Measurements from ENCODE around the gene PLA2G3.

PLA2G3 gene

DNA sequence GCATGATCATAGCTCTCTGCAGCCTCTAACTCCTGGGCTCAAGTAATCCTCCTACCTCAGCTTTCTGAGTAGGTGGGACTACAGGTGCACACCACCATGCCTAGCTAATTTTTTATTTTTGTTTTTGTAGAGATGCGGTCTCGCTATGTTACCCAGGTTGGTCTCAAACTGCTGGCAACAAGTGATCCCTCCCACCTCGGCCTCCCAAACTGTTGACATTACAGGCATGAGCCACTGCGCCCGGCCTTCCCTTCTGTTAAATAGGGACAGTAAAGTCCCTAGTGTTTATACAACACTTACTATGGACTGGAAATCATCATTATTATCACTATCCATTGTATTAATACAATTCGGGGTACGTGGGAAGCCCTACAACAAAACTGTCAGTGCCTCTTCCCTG, 45.6 kb downstream of the PLA2G3 start:
- H3K4me3 ChIP-seq (ENCODE audit: low read depth, low read length) = no peak overlapping the region
- H3K27me3 ChIP-seq (ENCODE audit: insufficient read depth, low read length) = no peaks in the 10 kb centered on the region
- H3K36me3 ChIP-seq (ENCODE audit: insufficient read depth, low read length) = no peaks in the 10 kb centered on the region
- H3K27ac ChIP-seq (ENCODE audit: low read depth, low read length) = no peak overlapping the region
- no peak overlapping the region for H2AFZ ChIP-seq (ENCODE audit: low read length, unreplicated experiment)
- H3K79me2 ChIP-seq (ENCODE audit: control insufficient read depth, insufficient read depth, low read length, unreplicated experiment) = no peaks in the 10 kb centered on the region
- H3K4me1 ChIP-seq (ENCODE audit: control insufficient read depth, insufficient read depth, low read length, unreplicated experiment) = no peaks in the 10 kb centered on the region

DNA sequence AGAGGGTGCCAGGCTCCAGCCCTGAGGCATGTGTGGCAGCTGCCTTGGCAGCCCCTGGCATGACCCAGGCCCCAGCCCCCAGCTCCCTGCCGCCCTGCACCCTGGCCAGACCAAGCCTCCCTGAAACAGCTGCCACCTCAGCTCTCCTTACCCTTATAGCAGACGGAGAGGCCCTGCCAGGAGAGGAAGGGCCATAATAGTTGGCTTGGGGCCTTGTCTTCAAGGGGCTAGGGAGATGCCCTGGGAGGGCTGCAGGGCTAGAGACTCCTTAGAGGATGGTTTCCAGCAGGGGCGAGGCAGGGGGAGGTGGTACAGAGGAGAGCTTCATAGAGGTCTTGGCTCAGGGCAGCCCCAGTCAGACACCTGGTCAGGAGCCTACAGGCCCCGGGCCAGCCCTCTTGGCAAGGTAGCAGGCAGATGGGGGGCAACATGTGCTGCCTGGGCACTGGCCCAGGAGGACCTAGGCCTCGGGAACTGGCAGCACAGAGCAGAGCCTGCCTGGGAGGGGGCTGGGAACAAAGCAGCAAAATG, 46.2 kb downstream of the PLA2G3 start:
- no peaks in the 10 kb centered on the region for H3K27me3 ChIP-seq (ENCODE audit: insufficient read depth, low read length)
- H3K79me2 ChIP-seq (ENCODE audit: control insufficient read depth, insufficient read depth, low read length, unreplicated experiment) = no peaks in the 10 kb centered on the region
- H3K27ac ChIP-seq (ENCODE audit: low read depth, low read length) = no peak overlapping the region
- no peak overlapping the region for H3K4me3 ChIP-seq (ENCODE audit: low read depth, low read length)
- no peak overlapping the region for H2AFZ ChIP-seq (ENCODE audit: low read length, unreplicated experiment)
- H3K36me3 ChIP-seq (ENCODE audit: insufficient read depth, low read length) = no peaks in the 10 kb centered on the region
- no peaks in the 10 kb centered on the region for H3K4me1 ChIP-seq (ENCODE audit: control insufficient read depth, insufficient read depth, low read length, unreplicated experiment)

DNA sequence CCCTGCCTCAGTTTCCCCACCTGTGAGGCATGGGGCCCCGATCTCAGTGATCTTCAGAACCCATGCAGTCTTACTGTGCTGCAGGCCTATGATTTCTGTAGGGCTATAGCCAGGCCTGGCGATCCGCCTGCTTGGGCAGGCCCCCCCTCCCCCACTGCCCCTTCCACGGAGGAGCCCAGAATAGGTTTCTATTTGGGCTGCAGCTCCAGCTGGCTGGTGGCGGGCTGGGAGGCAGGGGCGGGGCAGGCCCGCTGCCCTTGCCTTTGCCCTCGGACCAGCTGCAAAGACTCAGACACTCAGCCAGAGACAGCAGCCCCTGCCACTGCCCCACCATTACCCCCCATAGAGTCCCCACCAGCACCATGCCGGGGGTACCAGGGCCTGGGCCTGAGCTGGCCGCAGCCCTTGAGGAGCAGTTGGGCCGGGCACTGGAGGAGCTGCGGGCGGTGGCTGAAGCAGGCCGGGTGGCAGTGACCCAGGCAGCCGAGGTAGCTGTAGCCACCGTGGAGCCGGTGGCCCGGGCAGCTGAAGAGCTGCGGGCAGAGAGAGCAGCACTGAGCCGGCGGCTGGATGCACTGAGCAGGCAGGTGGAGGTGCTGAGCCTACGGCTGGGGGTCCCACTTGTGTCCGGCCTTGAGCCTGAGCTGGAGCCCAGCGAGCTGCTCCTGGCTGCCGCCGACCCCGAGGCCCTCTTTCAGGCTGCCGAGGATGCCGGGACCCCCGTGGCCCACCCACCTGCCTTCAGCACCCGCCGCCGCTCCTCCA, 47.0 kb downstream of the PLA2G3 start:
- H3K27me3 ChIP-seq (ENCODE audit: insufficient read depth, low read length) = no peaks in the 10 kb centered on the region
- H2AFZ ChIP-seq (ENCODE audit: low read length, unreplicated experiment) = no peak overlapping the region
- no peaks in the 10 kb centered on the region for H3K4me1 ChIP-seq (ENCODE audit: control insufficient read depth, insufficient read depth, low read length, unreplicated experiment)
- H3K4me3 ChIP-seq (ENCODE audit: low read depth, low read length) = no peak overlapping the region
- H3K36me3 ChIP-seq (ENCODE audit: insufficient read depth, low read length) = no peaks in the 10 kb centered on the region
- no peak overlapping the region for H3K27ac ChIP-seq (ENCODE audit: low read depth, low read length)
- H3K79me2 ChIP-seq (ENCODE audit: control insufficient read depth, insufficient read depth, low read length, unreplicated experiment) = no peaks in the 10 kb centered on the region

DNA sequence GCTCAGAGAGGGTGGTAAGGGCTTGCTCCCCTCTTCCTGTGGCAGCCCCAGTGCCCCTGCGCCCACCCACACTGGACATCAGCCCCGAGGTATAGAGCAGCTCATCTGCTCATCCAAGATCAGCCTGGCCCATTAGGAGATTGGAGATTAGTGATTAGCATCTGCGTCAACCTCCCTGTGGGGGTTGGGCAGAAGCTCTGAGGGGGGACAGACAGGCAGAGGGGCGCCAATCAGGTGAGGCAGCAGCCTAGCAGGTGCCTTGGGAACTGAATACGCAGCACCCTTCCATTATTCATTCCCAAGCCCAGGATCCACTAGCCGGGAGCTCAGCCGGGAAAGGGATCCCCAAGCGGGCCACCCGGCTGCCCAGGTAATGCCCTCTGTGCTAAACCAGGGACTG, 48.1 kb downstream of the PLA2G3 start:
- H3K36me3 ChIP-seq (ENCODE audit: insufficient read depth, low read length) = no peaks in the 10 kb centered on the region

DNA sequence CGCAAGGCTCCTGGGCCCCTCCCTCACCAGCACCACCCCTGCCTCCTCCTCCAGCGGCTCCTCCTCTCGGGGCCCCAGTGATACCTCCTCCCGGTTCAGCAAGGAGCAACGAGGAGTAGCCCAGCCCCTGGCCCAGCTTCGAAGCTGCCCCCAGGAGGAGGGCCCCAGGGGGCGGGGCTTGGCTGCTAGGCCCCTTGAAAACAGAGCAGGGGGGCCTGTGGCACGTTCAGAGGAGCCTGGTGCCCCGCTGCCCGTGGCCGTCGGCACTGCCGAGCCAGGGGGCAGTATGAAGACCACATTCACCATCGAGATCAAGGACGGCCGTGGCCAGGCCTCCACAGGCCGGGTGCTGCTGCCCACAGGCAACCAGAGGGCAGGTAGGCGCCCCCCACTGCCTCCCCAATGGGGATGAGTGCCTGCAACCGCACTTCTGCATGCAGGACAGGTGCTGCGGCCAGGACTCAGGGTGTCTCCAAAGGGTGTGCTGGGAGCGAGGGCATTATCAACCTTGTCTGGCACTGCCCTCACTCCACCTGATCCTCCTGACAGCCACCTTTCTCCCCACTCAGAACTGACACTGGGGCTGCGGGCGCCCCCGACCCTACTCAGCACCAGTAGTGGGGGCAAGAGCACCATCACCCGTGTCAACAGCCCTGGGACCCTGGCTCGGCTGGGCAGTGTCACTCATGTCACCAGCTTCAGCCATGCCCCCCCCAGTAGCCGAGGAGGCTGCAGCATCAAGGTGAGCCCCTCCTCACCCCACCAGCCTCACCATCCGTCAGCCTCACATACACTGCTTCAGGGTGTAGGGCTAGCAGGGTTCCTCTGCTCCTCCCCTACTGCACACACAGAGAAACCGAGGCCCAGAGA, 49.0 kb downstream of the PLA2G3 start:
- H3K27ac ChIP-seq (ENCODE audit: low read depth, low read length) = no peak overlapping the region
- H3K4me1 ChIP-seq (ENCODE audit: control insufficient read depth, insufficient read depth, low read length, unreplicated experiment) = no peaks in the 10 kb centered on the region
- H3K27me3 ChIP-seq (ENCODE audit: insufficient read depth, low read length) = no peaks in the 10 kb centered on the region
- no peak overlapping the region for H3K4me3 ChIP-seq (ENCODE audit: low read depth, low read length)
- no peak overlapping the region for H2AFZ ChIP-seq (ENCODE audit: low read length, unreplicated experiment)
- peaks cover 10% of the 10 kb centered on the region for H3K79me2 ChIP-seq (ENCODE audit: control insufficient read depth, insufficient read depth, low read length, unreplicated experiment)
- H3K36me3 ChIP-seq (ENCODE audit: insufficient read depth, low read length) = no peaks in the 10 kb centered on the region

More for the DNA sequence above, 48.1 kb downstream of the PLA2G3 start:
- Histone ChIP-seq H3K4me3 (ENCODE audit: low read depth, low read length) (no peak overlapping the region), H3K27me3 (ENCODE audit: insufficient read depth, low read length) (no peaks in the 10 kb centered on the region), H3K79me2 (ENCODE audit: control insufficient read depth, insufficient read depth, low read length, unreplicated experiment) (peaks cover 4% of the 10 kb centered on the region), H2AFZ (ENCODE audit: low read length, unreplicated experiment) (no peak overlapping the region), H3K27ac (ENCODE audit: low read depth, low read length) (no peak overlapping the region), H3K4me1 (ENCODE audit: control insufficient read depth, insufficient read depth, low read length, unreplicated experiment) (no peaks in the 10 kb centered on the region)

DNA sequence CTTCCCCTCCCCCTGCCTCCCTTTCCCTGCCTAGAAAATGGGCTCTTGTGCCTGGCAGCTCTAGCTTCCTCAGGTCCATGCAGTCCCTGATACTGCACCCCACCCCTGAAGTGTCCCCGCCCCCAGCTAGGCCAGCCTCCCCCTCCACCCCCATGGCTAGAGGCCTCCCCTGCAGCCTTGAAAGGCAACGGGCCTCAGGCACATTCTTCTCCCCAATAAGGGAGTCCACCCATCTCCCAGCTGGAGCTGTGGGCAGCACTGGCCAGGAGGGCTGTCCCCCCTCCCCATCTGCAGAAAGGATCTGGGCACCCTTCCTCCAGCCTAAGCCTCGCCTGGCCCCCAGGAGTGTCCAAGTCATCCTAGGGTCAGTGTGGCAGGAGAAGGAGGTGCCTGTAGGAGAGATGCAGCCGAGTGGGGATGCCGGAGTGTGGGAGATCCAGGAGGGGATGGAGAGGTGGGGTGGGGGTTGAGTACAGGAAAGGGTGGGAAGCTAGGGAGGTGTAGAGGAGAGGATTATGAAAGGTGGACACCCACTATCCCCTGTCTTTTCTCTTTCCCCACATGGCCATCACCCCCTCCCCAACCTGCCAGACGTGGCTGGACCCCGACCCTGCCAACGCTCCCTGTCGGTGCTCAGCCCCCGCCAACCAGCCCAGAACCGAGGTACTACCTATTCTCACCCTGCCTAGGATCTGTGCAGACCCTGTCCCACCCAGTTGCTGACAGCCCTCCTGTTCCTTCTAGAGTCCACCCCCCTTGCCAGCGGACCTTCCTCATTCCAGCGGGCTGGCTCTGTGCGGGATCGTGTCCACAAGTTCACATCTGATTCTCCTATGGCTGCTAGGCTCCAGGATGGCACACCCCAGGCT, 49.9 kb downstream of the PLA2G3 start:
- Histone ChIP-seq H3K4me3 (ENCODE audit: low read depth, low read length) (no peak overlapping the region), H3K36me3 (ENCODE audit: insufficient read depth, low read length) (no peaks in the 10 kb centered on the region), H3K79me2 (ENCODE audit: control insufficient read depth, insufficient read depth, low read length, unreplicated experiment) (peaks cover 19% of the 10 kb centered on the region), H3K4me1 (ENCODE audit: control insufficient read depth, insufficient read depth, low read length, unreplicated experiment) (peaks cover 3% of the 10 kb centered on the region), H2AFZ (ENCODE audit: low read length, unreplicated experiment) (no peak overlapping the region), H3K27ac (ENCODE audit: low read depth, low read length) (no peak overlapping the region), H3K27me3 (ENCODE audit: insufficient read depth, low read length) (no peaks in the 10 kb centered on the region)

DNA sequence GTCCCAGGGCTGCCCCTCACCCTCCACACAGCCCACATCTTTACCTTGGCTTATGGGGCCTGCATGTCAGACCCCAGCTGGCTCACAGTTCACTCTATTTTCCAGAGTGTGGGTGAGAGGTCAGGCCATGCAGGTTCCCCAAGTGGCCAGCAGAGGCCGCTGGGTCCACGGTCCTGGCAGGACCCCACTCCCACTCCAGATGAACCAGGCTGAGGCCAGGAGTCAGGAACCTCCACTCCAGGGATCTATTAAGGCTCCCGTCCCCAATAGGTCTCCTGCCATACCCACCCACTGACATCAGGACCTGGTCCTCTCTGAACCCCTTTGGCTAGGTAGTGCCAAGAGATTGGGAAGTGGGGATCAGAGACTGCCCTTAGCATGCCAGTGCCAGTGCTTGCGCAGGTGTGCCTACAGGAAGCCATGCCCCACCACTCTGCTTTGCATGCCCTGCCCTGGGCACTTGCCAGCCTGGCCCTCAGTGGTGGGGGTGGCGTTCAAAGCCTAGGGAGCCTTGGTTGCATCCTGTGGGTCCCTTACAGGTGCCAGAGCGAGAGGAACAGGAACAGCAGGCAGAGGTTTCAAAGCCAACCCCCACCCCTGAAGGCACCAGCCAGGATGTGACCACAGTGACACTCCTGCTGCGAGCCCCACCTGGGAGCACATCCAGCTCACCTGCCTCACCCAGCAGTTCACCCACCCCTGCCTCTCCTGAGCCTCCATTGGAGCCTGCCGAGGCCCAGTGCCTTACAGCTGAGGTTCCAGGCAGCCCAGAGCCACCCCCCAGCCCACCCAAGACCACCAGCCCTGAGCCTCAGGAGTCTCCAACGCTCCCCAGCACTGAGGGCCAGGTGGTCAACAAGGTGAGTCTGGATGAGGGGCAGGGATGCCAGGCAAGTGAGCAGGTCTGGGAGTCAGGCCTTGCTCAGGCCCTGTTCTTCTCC, 50.9 kb downstream of the PLA2G3 start:
- H3K27ac ChIP-seq (ENCODE audit: low read depth, low read length) = no peak overlapping the region
- no peaks in the 10 kb centered on the region for H3K36me3 ChIP-seq (ENCODE audit: insufficient read depth, low read length)
- no peak overlapping the region for H2AFZ ChIP-seq (ENCODE audit: low read length, unreplicated experiment)
- peaks cover 26% of the 10 kb centered on the region for H3K79me2 ChIP-seq (ENCODE audit: control insufficient read depth, insufficient read depth, low read length, unreplicated experiment)
- H3K27me3 ChIP-seq (ENCODE audit: insufficient read depth, low read length) = no peaks in the 10 kb centered on the region
- no peak overlapping the region for H3K4me3 ChIP-seq (ENCODE audit: low read depth, low read length)
- H3K4me1 ChIP-seq (ENCODE audit: control insufficient read depth, insufficient read depth, low read length, unreplicated experiment) = peaks cover 3% of the 10 kb centered on the region

DNA sequence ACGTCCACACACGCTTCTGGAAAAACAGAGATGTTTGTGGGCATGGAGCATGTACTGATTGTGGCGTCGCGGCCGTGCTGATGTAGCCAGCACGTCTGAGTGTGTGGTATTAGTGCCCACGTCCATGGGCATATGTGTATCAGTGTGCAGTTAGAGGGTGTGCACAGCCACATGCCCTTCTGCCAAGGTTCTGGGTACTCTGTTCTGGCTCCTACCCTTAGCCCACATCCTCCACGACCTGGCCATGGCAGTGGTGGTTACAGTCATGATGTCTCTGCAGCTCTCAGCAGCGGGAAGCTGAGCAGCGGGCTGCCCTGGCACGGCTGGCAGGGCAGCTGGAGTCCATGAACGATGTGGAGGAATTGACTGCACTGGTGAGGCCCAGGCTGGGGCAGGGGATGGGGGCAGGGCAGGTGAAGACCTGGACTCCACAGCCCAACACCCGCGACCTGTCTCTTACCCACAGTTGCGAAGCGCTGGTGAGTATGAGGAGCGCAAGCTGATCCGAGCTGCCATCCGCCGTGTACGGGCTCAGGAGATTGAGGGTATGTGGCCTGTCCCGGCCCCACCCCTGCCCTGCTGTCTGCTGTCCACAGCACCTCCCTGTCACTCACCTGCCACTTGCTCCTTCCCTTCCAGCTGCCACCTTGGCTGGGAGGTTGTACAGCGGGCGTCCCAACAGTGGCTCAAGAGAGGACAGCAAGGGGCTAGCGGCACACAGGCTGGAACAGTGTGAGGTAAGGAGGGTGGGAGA, 51.9 kb downstream of the PLA2G3 start:
- Histone ChIP-seq H3K27ac (ENCODE audit: low read depth, low read length) (no peak overlapping the region), H2AFZ (ENCODE audit: low read length, unreplicated experiment) (no peak overlapping the region), H3K79me2 (ENCODE audit: control insufficient read depth, insufficient read depth, low read length, unreplicated experiment) (peaks cover 36% of the 10 kb centered on the region), H3K27me3 (ENCODE audit: insufficient read depth, low read length) (no peaks in the 10 kb centered on the region), H3K4me3 (ENCODE audit: low read depth, low read length) (no peak overlapping the region), H3K4me1 (ENCODE audit: control insufficient read depth, insufficient read depth, low read length, unreplicated experiment) (peaks cover 9% of the 10 kb centered on the region), H3K36me3 (ENCODE audit: insufficient read depth, low read length) (no peaks in the 10 kb centered on the region)

DNA sequence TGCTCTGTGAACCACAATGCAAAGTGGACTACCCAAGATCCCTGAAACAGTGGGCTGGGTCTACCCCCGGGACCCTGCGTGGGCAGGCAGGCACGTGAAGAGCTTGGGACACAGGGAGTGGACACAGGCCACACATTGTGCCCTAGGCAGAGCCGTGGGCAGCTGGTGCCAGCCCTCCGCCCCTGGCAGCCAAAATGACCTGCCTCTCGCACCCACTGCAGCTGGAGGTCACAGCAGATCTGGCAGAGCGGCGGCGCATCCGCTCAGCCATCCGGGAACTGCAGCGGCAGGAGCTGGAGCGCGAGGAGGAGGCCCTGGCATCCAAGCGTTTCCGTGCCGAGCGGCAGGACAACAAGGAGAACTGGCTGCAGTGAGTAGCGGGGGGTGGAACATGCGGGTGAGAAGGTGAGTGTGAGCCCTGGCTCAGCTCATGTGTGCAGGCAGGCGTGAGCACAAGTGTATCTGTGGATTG, 52.5 kb downstream of the PLA2G3 start:
- Histone ChIP-seq H3K36me3 (ENCODE audit: insufficient read depth, low read length) (no peaks in the 10 kb centered on the region), H3K4me1 (ENCODE audit: control insufficient read depth, insufficient read depth, low read length, unreplicated experiment) (peaks cover 16% of the 10 kb centered on the region), H3K27me3 (ENCODE audit: insufficient read depth, low read length) (no peaks in the 10 kb centered on the region), H3K27ac (ENCODE audit: low read depth, low read length) (no peak overlapping the region), H3K79me2 (ENCODE audit: control insufficient read depth, insufficient read depth, low read length, unreplicated experiment) (peaks cover 43% of the 10 kb centered on the region), H3K4me3 (ENCODE audit: low read depth, low read length) (no peak overlapping the region), H2AFZ (ENCODE audit: low read length, unreplicated experiment) (no peak overlapping the region)
